Dermis blood vessel endothelial cell (primary cell): ENCODE results near the gene CNTROB. TPM values are rescaled to one million over a fixed set of nuclear protein-coding genes. Genes with fewer than 3 reads are reported as not detected.

ENCODE experiments used
- DNase-seq: peaks from one replicate; pipeline ENCODE4 v3.0.0; 2010
- total RNA-seq: library from RNA; depleted of rRNA; stranded (reverse); fragments of >200 nt; gene quantifications from 2 replicates; pipeline ENCODE4 v1.2.3, GENCODE V29; 2014

Gene CNTROB
- 17.4 and 21.8 TPM in 2 replicates for total RNA-seq

GRCh38 chr17:7931709-7932482 is at the start of gene CNTROB, which contains the start of gene TRAPPC1:
TSS of gene CNTROB (plus strand) at chr17:7932206. CDS start at chr17:7933080, 874 bp downstream.
TSS of gene TRAPPC1 (minus strand) at chr17:7931946. CDS start at chr17:7931829, 117 bp downstream.
- DNase-seq = peak; percentile 99

- DNase-seq = no peak
These were observed 49.4 kb upstream of the CNTROB start for GRCh38 chr17:7882629-7883028.

- peak; percentile 35 for DNase-seq
These were observed 48.1 kb upstream of the CNTROB start for GRCh38 chr17:7883781-7884386.

- DNase-seq = peak; percentile 9
These were observed 47.2 kb upstream of the CNTROB start for GRCh38 chr17:7884581-7885366.

- peak; percentile 43 for DNase-seq
These were observed 46.4 kb upstream of the CNTROB start for GRCh38 chr17:7885367-7886226.

GRCh38 chr17:7886227-7887037 is 45.6 kb upstream of the CNTROB start:
- peak; percentile 48 for DNase-seq

GRCh38 chr17:7887038-7887481 is 44.9 kb upstream of the CNTROB start:
- no peak for DNase-seq

GRCh38 chr17:7887482-7888183 is 44.4 kb upstream of the CNTROB start:
- peak; percentile 96 for DNase-seq

GRCh38 chr17:7888184-7888920 is 43.7 kb upstream of the CNTROB start, which contains the start of gene CHD3:
TSS of gene CHD3 (plus strand) at chr17:7888789. CDS start at chr17:7889001, 212 bp downstream.
- DNase-seq = peak; percentile 56

- peak; percentile 96 for DNase-seq
These were observed 42.6 kb upstream of the CNTROB start for GRCh38 chr17:7889166-7889955.

GRCh38 chr17:7893187-7893880 is 38.7 kb upstream of the CNTROB start:
- DNase-seq = no peak

- no peak for DNase-seq
These were observed 37.8 kb upstream of the CNTROB start for GRCh38 chr17:7894226-7894625.

GRCh38 chr17:7894866-7895265 is 37.1 kb upstream of the CNTROB start:
- DNase-seq = no peak

GRCh38 chr17:7897090-7897489 is 34.9 kb upstream of the CNTROB start:
- DNase-seq = no peak

GRCh38 chr17:7897773-7898172 is 34.2 kb upstream of the CNTROB start:
- DNase-seq = peak; percentile 69

- DNase-seq = no peak
These were observed 28.6 kb upstream of the CNTROB start for GRCh38 chr17:7903154-7904103.

- DNase-seq = no peak
These were observed 22.9 kb upstream of the CNTROB start for GRCh38 chr17:7909089-7909488.
